Astrocyte of the hippocampus (primary cell): ENCODE data around the gene RUNX1.

ENCODE experiments used
- DNase-seq: peaks from one replicate; pipeline ENCODE4 v3.0.0; 2011; ENCODE audit warnings: low read depth, low spot score

RUNX1 gene

GRCh38 chr21:35036465-35037383, 12.4 kb downstream of the RUNX1 start:
- no peak for DNase-seq

GRCh38 chr21:35035581-35035980, 13.5 kb downstream of the RUNX1 start:
- no peak for DNase-seq

- no peak for DNase-seq
These were observed 14.0 kb downstream of the RUNX1 start for GRCh38 chr21:35035116-35035515.

- DNase-seq, result no peak
These were observed 14.7 kb downstream of the RUNX1 start for GRCh38 chr21:35034203-35034926.

GRCh38 chr21:35032474-35033263, 16.4 kb downstream of the RUNX1 start:
- no peak for DNase-seq

- DNase-seq, result no peak
These were observed 20.6 kb downstream of the RUNX1 start for GRCh38 chr21:35028451-35028978.

- no peak for DNase-seq
These were observed 21.3 kb downstream of the RUNX1 start for GRCh38 chr21:35027563-35028450.

- DNase-seq, result peak; percentile 85
These were observed 22.2 kb downstream of the RUNX1 start for GRCh38 chr21:35026617-35027562.

- DNase-seq, result peak; percentile 65
These were observed 23.0 kb downstream of the RUNX1 start for GRCh38 chr21:35026153-35026500.

GRCh38 chr21:35025206-35026152, 23.6 kb downstream of the RUNX1 start:
- DNase-seq, result no peak

GRCh38 chr21:35024513-35024912, 24.6 kb downstream of the RUNX1 start:
- DNase-seq, result no peak

- no peak for DNase-seq
These were observed 25.1 kb downstream of the RUNX1 start for GRCh38 chr21:35024071-35024420.

- no peak for DNase-seq
These were observed 25.6 kb downstream of the RUNX1 start for GRCh38 chr21:35023396-35024070.

- no peak for DNase-seq
These were observed 27.6 kb downstream of the RUNX1 start for GRCh38 chr21:35021546-35021945.

GRCh38 chr21:35020902-35021301, 28.2 kb downstream of the RUNX1 start:
- DNase-seq, result no peak

GRCh38 chr21:35020436-35020835, 28.7 kb downstream of the RUNX1 start:
- no peak for DNase-seq

- DNase-seq, result no peak
These were observed 29.5 kb downstream of the RUNX1 start for GRCh38 chr21:35019631-35020032.

- no peak for DNase-seq
These were observed 31.8 kb downstream of the RUNX1 start for GRCh38 chr21:35017256-35017655.
